ENCODE measurements around the gene NEO1. TPM values are rescaled to one million over a fixed set of nuclear protein-coding genes. Genes with fewer than 3 reads are reported as not detected.

The NEO1 gene
- total RNA-seq, 1 donor, result 55.4 TPM

DNA sequence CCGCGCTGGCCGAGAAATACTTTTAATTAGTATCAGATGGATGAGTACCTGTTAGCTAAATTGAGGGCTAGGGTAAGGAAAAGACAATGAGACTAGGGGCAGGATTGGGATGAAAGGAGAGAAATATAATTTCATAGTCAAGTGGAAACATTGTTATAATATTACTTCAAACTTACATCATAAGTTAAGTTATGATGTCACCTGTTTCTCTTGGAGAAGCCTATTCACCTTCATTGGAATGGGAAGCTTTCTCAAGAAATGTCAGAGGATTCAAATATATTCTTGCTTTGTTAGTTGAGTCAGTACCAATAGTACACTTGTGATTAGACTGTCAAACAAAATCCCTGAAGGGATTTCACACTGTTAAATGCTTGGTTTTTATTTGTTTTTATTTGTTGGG, 116.2 kb downstream of the NEO1 start:
- Histone ChIP-seq H4K20me1 (ENCODE audit: insufficient read depth, low read length) (no peaks in the 10 kb centered on the region), H3K9me3 (ENCODE audit: low read depth, low read length) (no peaks in the 10 kb centered on the region), H3K4me3 (ENCODE audit: insufficient read depth, low read length) (no peak overlapping the region), H3K4me1 (ENCODE audit: insufficient read depth, low read length) (no peaks in the 10 kb centered on the region), H3K36me3 (ENCODE audit: insufficient read depth, low read length) (no peaks in the 10 kb centered on the region), H3K79me2 (ENCODE audit: insufficient read depth, low read length) (no peaks in the 10 kb centered on the region), H2AFZ (ENCODE audit: low read length) (no peak overlapping the region), H3K27me3 (ENCODE audit: insufficient read depth, low read length) (no peaks in the 10 kb centered on the region), H3K27ac (ENCODE audit: low read depth, low read length) (no peak overlapping the region), H3K4me2 (ENCODE audit: insufficient read depth, low read length) (no peak overlapping the region)
- no peak for DNase-seq (ENCODE audit: insufficient read length, low spot score, missing footprints)
- TF ChIP-seq, protein P1, sequence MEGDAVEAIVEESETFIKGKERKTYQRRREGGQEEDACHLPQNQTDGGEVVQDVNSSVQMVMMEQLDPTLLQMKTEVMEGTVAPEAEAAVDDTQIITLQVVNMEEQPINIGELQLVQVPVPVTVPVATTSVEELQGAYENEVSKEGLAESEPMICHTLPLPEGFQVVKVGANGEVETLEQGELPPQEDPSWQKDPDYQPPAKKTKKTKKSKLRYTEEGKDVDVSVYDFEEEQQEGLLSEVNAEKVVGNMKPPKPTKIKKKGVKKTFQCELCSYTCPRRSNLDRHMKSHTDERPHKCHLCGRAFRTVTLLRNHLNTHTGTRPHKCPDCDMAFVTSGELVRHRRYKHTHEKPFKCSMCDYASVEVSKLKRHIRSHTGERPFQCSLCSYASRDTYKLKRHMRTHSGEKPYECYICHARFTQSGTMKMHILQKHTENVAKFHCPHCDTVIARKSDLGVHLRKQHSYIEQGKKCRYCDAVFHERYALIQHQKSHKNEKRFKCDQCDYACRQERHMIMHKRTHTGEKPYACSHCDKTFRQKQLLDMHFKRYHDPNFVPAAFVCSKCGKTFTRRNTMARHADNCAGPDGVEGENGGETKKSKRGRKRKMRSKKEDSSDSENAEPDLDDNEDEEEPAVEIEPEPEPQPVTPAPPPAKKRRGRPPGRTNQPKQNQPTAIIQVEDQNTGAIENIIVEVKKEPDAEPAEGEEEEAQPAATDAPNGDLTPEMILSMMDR (IDR thresholded peaks at IDR 0.05; ENCODE audit: extremely low read depth, low read depth, low read length), result no peak

GRCh38 chr15:73171711-73172110, 119.4 kb downstream of the NEO1 start:
- Histone ChIP-seq H3K4me1 (ENCODE audit: insufficient read depth, low read length) (no peaks in the 10 kb centered on the region), H3K36me3 (ENCODE audit: insufficient read depth, low read length) (no peaks in the 10 kb centered on the region), H3K4me3 (ENCODE audit: insufficient read depth, low read length) (no peak overlapping the region), H3K79me2 (ENCODE audit: insufficient read depth, low read length) (no peaks in the 10 kb centered on the region), H3K4me2 (ENCODE audit: insufficient read depth, low read length) (no peak overlapping the region), H3K27ac (ENCODE audit: low read depth, low read length) (no peak overlapping the region), H4K20me1 (ENCODE audit: insufficient read depth, low read length) (no peaks in the 10 kb centered on the region), H3K27me3 (ENCODE audit: insufficient read depth, low read length) (no peaks in the 10 kb centered on the region), H3K9me3 (ENCODE audit: low read depth, low read length) (no peaks in the 10 kb centered on the region), H2AFZ (ENCODE audit: low read length) (no peak overlapping the region)
- no peak for DNase-seq (ENCODE audit: insufficient read length, low spot score, missing footprints)
- TF ChIP-seq, protein P1 (IDR thresholded peaks at IDR 0.05; ENCODE audit: extremely low read depth, low read depth, low read length), result no peak

DNA sequence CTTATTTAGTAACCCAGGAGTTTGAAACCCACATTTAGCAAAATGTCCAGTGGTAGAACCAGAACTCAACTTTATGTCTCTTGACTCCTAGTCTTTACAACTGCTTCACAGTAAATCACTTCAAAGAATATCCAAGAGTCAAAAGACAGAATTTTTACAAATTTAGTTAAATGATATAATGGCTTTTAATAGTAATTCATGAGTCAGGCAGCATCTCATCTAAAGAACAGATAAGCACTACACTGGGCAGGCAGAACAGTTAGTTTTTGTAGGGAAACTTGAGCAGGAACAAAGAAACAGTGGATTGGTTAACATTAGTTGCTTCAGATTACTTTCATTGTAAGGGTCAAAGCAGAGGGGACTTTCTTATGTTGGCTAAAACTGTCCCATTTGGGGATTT, 120.2 kb downstream of the NEO1 start:
- no peak overlapping the region for H3K4me2 ChIP-seq (ENCODE audit: insufficient read depth, low read length)
- no peaks in the 10 kb centered on the region for H3K27me3 ChIP-seq (ENCODE audit: insufficient read depth, low read length)
- no peak overlapping the region for H2AFZ ChIP-seq (ENCODE audit: low read length)
- H3K27ac ChIP-seq (ENCODE audit: low read depth, low read length), result no peak overlapping the region
- H3K36me3 ChIP-seq (ENCODE audit: insufficient read depth, low read length), result no peaks in the 10 kb centered on the region
- H3K4me3 ChIP-seq (ENCODE audit: insufficient read depth, low read length), result no peak overlapping the region
- no peaks in the 10 kb centered on the region for H3K9me3 ChIP-seq (ENCODE audit: low read depth, low read length)
- H4K20me1 ChIP-seq (ENCODE audit: insufficient read depth, low read length), result no peaks in the 10 kb centered on the region
- DNase-seq (ENCODE audit: insufficient read length, low spot score, missing footprints), result no peak
- TF ChIP-seq, protein P1 (IDR thresholded peaks at IDR 0.05; ENCODE audit: extremely low read depth, low read depth, low read length), result no peak
- no peaks in the 10 kb centered on the region for H3K79me2 ChIP-seq (ENCODE audit: insufficient read depth, low read length)
- no peaks in the 10 kb centered on the region for H3K4me1 ChIP-seq (ENCODE audit: insufficient read depth, low read length)

GRCh38 chr15:73174171-73174570, 121.9 kb downstream of the NEO1 start:
- Histone ChIP-seq H3K4me2 (ENCODE audit: insufficient read depth, low read length) (no peak overlapping the region), H3K4me3 (ENCODE audit: insufficient read depth, low read length) (no peak overlapping the region), H3K79me2 (ENCODE audit: insufficient read depth, low read length) (no peaks in the 10 kb centered on the region), H3K36me3 (ENCODE audit: insufficient read depth, low read length) (no peaks in the 10 kb centered on the region), H3K27ac (ENCODE audit: low read depth, low read length) (no peak overlapping the region), H2AFZ (ENCODE audit: low read length) (no peak overlapping the region), H3K4me1 (ENCODE audit: insufficient read depth, low read length) (no peaks in the 10 kb centered on the region), H3K27me3 (ENCODE audit: insufficient read depth, low read length) (no peaks in the 10 kb centered on the region), H4K20me1 (ENCODE audit: insufficient read depth, low read length) (no peaks in the 10 kb centered on the region), H3K9me3 (ENCODE audit: low read depth, low read length) (no peaks in the 10 kb centered on the region)
- DNase-seq (ENCODE audit: insufficient read length, low spot score, missing footprints), result no peak
- TF ChIP-seq, protein P1 (IDR thresholded peaks at IDR 0.05; ENCODE audit: extremely low read depth, low read depth, low read length), result no peak

Data from osteoblast (primary cell).